ENCODE data around the gene FNIP1. TPM values are rescaled to one million over a fixed set of nuclear protein-coding genes. Genes with fewer than 3 reads are reported as not detected.

FNIP1 gene
- total and polyA plus RNA-seq, 8 donors: 3.2 to 86.1 (median 16.7) TPM

GRCh38 chr5:131776450-131776849 is 20.4 kb downstream of the FNIP1 start:
- H3K36me3 ChIP-seq: no peaks in the 10 kb centered on the region
- no peak overlapping the region for H3K27ac ChIP-seq
- H3K4me3 ChIP-seq: no peak overlapping the region
- no peak for TF ChIP-seq EP300 (IDR thresholded peaks at IDR 0.05)
- TF ChIP-seq POLR2A (IDR thresholded peaks at IDR 0.05): no peak
- TF ChIP-seq POLR2AphosphoS5 (IDR thresholded peaks at IDR 0.05): no peak
- no peak for TF ChIP-seq CTCF (IDR thresholded peaks at IDR 0.05)
- H3K9me3 ChIP-seq: no peaks in the 10 kb centered on the region
- WGBS, 5 donors: 45 to 71% (median 61%) methylated on average over 1 of the region's 1 CpG
- intact Hi-C loops (cut with DNase I; ENCODE audit: low total_unique reads): no loop called here
- H3K27me3 ChIP-seq: no peaks in the 10 kb centered on the region
- H3K4me1 ChIP-seq: peaks cover 22 to 78% (median 47%) of the 10 kb centered on the region in 4 donors
- DNase-seq: peak in 1 of 2 donors; percentile 30

- H3K9me3 ChIP-seq: no peaks in the 10 kb centered on the region
- intact Hi-C loops (cut with DNase I; ENCODE audit: low total_unique reads): no loop called here
Observed at GRCh38 chr5:131774652-131775367, 22.0 kb downstream of the FNIP1 start.

DNA sequence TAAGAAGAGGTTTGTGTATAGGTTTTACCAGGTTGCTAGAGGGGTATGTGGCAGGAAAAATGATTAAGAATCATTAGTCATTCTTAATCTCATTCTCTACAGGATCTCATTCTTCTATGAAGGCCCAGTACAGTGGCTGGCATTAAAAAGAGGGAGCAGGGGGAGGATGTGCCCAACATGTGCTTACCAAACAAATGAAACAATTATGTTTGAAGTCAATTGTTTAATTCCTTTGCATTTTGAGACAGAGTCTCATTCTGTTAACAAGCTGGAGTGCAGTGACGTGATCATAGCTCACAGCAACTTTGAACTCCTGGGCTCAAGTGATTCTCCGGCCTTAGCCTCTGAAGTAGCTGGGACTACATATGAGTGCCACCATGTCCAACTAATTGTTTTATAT is 23.0 kb downstream of the FNIP1 start:
- H3K9me3 ChIP-seq: no peaks in the 10 kb centered on the region
- no peak overlapping the region for H3K4me3 ChIP-seq
- peak overlapping the region in 3 of 5 donors; percentile 2 to 36 (median 28) for H3K27ac ChIP-seq
- intact Hi-C loops (cut with DNase I; ENCODE audit: low total_unique reads): no loop called here
- 91 to 97% (median 95%) methylated on average over 2 of the region's 2 CpGs for WGBS, 5 donors
- no peaks in the 10 kb centered on the region for H3K27me3 ChIP-seq
- no peaks in the 10 kb centered on the region for H3K36me3 ChIP-seq
- DNase-seq: no peak
- TF ChIP-seq EP300 (IDR thresholded peaks at IDR 0.05) (no peak), POLR2A (IDR thresholded peaks at IDR 0.05) (no peak), POLR2AphosphoS5 (IDR thresholded peaks at IDR 0.05) (no peak), CTCF (IDR thresholded peaks at IDR 0.05) (no peak)
- peaks cover 22 to 91% (median 63%) of the 10 kb centered on the region in 4 donors for H3K4me1 ChIP-seq

More at GRCh38 chr5:131774652-131775367, 22.0 kb downstream of the FNIP1 start:
- Histone ChIP-seq H3K36me3 (no peaks in the 10 kb centered on the region), H3K4me1 (peaks cover 22 to 82% (median 57%) of the 10 kb centered on the region in 4 donors), H3K4me3 (no peak overlapping the region), H3K27me3 (no peaks in the 10 kb centered on the region), H3K27ac (peak overlapping the region in 4 of 5 donors; percentile 2 to 43 (median 32))
- TF ChIP-seq POLR2AphosphoS5 (IDR thresholded peaks at IDR 0.05) (no peak), CTCF (IDR thresholded peaks at IDR 0.05) (no peak), POLR2A (IDR thresholded peaks at IDR 0.05) (no peak)
- 28 to 58% (median 43%) methylated on average over 4 of the region's 4 CpGs for WGBS, 5 donors
- no peak for DNase-seq

- Histone ChIP-seq H3K9me3 (no peaks in the 10 kb centered on the region), H3K4me3 (no peak overlapping the region), H3K4me1 (peaks cover 17 to 85% (median 63%) of the 10 kb centered on the region in 4 donors), H3K27me3 (no peaks in the 10 kb centered on the region), H3K36me3 (no peaks in the 10 kb centered on the region), H3K27ac (no peak overlapping the region)
- DNase-seq: no peak
- 70 to 84% (median 82%) methylated on average over 4 of the region's 4 CpGs for WGBS, 5 donors
- intact Hi-C loops (cut with DNase I; ENCODE audit: low total_unique reads): no loop called here
- no peak for TF ChIP-seq CTCF (IDR thresholded peaks at IDR 0.05)
- no peak for TF ChIP-seq POLR2A (IDR thresholded peaks at IDR 0.05)
Observed at GRCh38 chr5:131771692-131772091, 25.1 kb downstream of the FNIP1 start.

Measured in stomach (tissue), 9 donors.